ENCODE measurements around the gene TROAP.

- TF ChIP-seq GATA2 (IDR thresholded peaks at IDR 0.05; ENCODE audit: low read depth, low read length) (no peak), GATA3 (IDR thresholded peaks at IDR 0.05; ENCODE audit: low read depth, low read length) (no peak)
These were observed 17.1 kb upstream of the TROAP start for GRCh38 chr12:49305762-49306510.
